Dedifferentiated amniotic fluid mesenchymal stem cell (primary cell): Measurements from ENCODE around the gene PTPRN2.
"Not testable (repeated sequence)": the region's sequence is repeated elsewhere in the genome, so short reads cannot be mapped to it uniquely, and the experiment has no call there.

Experiments used
- DNase-seq: peaks from one replicate; pipeline ENCODE4 v3.0.0-alpha.2; 2016; ENCODE audit errors: extremely low spot score

The PTPRN2 gene

GRCh38 chr7:157904211-157904865 is 683.3 kb downstream of the PTPRN2 start:
- no peak for DNase-seq

- DNase-seq = no peak
Measured at GRCh38 chr7:157903710-157904109, 683.9 kb downstream of the PTPRN2 start.

- no peak for DNase-seq
Measured at GRCh38 chr7:157903296-157903695, 684.3 kb downstream of the PTPRN2 start.

GRCh38 chr7:157901816-157902610 is 685.6 kb downstream of the PTPRN2 start:
- DNase-seq = not testable (repeated sequence)

- no peak for DNase-seq
Measured at GRCh38 chr7:157901166-157901565, 686.5 kb downstream of the PTPRN2 start.

GRCh38 chr7:157900556-157900955 is 687.1 kb downstream of the PTPRN2 start:
- no peak for DNase-seq

- no peak for DNase-seq
Measured at GRCh38 chr7:157900011-157900410, 687.6 kb downstream of the PTPRN2 start.

- DNase-seq = no peak
Measured at GRCh38 chr7:157898802-157899505, 688.7 kb downstream of the PTPRN2 start.

GRCh38 chr7:157898261-157898660 is 689.4 kb downstream of the PTPRN2 start:
- DNase-seq = no peak

- DNase-seq = no peak
Measured at GRCh38 chr7:157897681-157898080, 689.9 kb downstream of the PTPRN2 start.

GRCh38 chr7:157896774-157897555 is 690.7 kb downstream of the PTPRN2 start:
- no peak for DNase-seq

GRCh38 chr7:157896376-157896675 is 691.3 kb downstream of the PTPRN2 start:
- DNase-seq = not testable (repeated sequence)

- no peak for DNase-seq
Measured at GRCh38 chr7:157895520-157896375, 691.9 kb downstream of the PTPRN2 start.

- DNase-seq = not testable (repeated sequence)
Measured at GRCh38 chr7:157895098-157895497, 692.5 kb downstream of the PTPRN2 start.

- no peak for DNase-seq
Measured at GRCh38 chr7:157893535-157894044, 694.0 kb downstream of the PTPRN2 start.

GRCh38 chr7:157892751-157893523 is 694.7 kb downstream of the PTPRN2 start:
- DNase-seq = no peak

- no peak for DNase-seq
Measured at GRCh38 chr7:157890921-157891401, 696.7 kb downstream of the PTPRN2 start.

- DNase-seq = no peak
Measured at GRCh38 chr7:157889480-157889879, 698.1 kb downstream of the PTPRN2 start.

- no peak for DNase-seq
Measured at GRCh38 chr7:157888579-157888978, 699.0 kb downstream of the PTPRN2 start.

- DNase-seq = no peak
Measured at GRCh38 chr7:157887400-157887799, 700.2 kb downstream of the PTPRN2 start.
